Osteocyte (in vitro differentiated cells): Measurements from ENCODE around the gene TBX6. TPM values are rescaled to one million over a fixed set of nuclear protein-coding genes. Genes with fewer than 3 reads are reported as not detected.
"Not testable (repeated sequence)": the region's sequence is repeated elsewhere in the genome, so short reads cannot be mapped to it uniquely, and the experiment has no call there.

Source experiments
- DNase-seq: peaks from one replicate; pipeline ENCODE4 v3.0.0; 2021; ENCODE audit warnings: mixed read lengths; ENCODE audit not compliant: unreplicated experiment; ENCODE audit errors: extremely low spot score
- H3K27ac Mint-ChIP-seq: one replicate; pipeline ENCODE4 v1.8.0; 2021; ENCODE audit warnings: mild to moderate bottlenecking, mixed read lengths; ENCODE audit not compliant: unreplicated experiment
- H3K27me3 Mint-ChIP-seq: one replicate; pipeline ENCODE4 v1.8.0; 2021; ENCODE audit warnings: mixed read lengths; ENCODE audit not compliant: unreplicated experiment
- H3K36me3 Mint-ChIP-seq: one replicate; pipeline ENCODE4 v1.8.0; 2021; ENCODE audit warnings: mixed read lengths; ENCODE audit not compliant: unreplicated experiment
- H3K4me1 Mint-ChIP-seq: one replicate; pipeline ENCODE4 v1.8.0; 2021; ENCODE audit warnings: mixed read lengths; ENCODE audit not compliant: unreplicated experiment
- H3K4me3 Mint-ChIP-seq: one replicate; pipeline ENCODE4 v1.8.0; 2021; ENCODE audit warnings: mild to moderate bottlenecking, moderate library complexity, mixed read lengths; ENCODE audit not compliant: unreplicated experiment
- H3K9me3 Mint-ChIP-seq: one replicate; pipeline ENCODE4 v1.8.0; 2021; ENCODE audit warnings: mixed read lengths; ENCODE audit not compliant: unreplicated experiment
- CTCF ChIP-seq: fragments of 200-600 bp; sonication (generic); IDR thresholded peaks from 2 replicates; pipeline ENCODE4 v1.5.0; 2021; ENCODE audit warnings: antibody characterized with exemption, mild to moderate bottlenecking, moderate library complexity
- total RNA-seq: library from RNA; stranded (reverse); gene quantifications from 2 replicates; pipeline ENCODE4 v1.2.1, GENCODE V29; 2021

Gene TBX6
- total RNA-seq, 1 donor from 2014 or later: 0.75 TPM

GRCh38 chr16:30116291-30117207 is 24.8 kb upstream of the TBX6 start:
- Mint-ChIP-seq H3K4me1 (peaks cover 11% of the 10 kb centered on the region), H3K27ac (no peak overlapping the region), H3K4me3 (no peak overlapping the region), H3K36me3 (peaks cover 11% of the 10 kb centered on the region), H3K27me3 (no peaks in the 10 kb centered on the region), H3K9me3 (no peaks in the 10 kb centered on the region)
- DNase-seq: no peak
- TF ChIP-seq CTCF: no peak

- DNase-seq: no peak
- no peak for TF ChIP-seq CTCF
- Mint-ChIP-seq H3K9me3 (no peaks in the 10 kb centered on the region), H3K36me3 (peaks cover 16% of the 10 kb centered on the region), H3K27ac (no peak overlapping the region), H3K4me3 (no peak overlapping the region), H3K27me3 (no peaks in the 10 kb centered on the region), H3K4me1 (peaks cover 10% of the 10 kb centered on the region)
These were observed 23.5 kb upstream of the TBX6 start for GRCh38 chr16:30115238-30115637.

GRCh38 chr16:30114833-30115232 is 23.1 kb upstream of the TBX6 start:
- H3K9me3 Mint-ChIP-seq, H3K27me3 Mint-ChIP-seq, H3K4me1 Mint-ChIP-seq, H3K4me3 Mint-ChIP-seq, H3K27ac Mint-ChIP-seq, DNase-seq: not testable (repeated sequence)
- H3K36me3 Mint-ChIP-seq: peaks cover 16% of the 10 kb centered on the region

GRCh38 chr16:30114411-30114810 is 22.7 kb upstream of the TBX6 start:
- DNase-seq: no peak
- Mint-ChIP-seq H3K27me3 (no peaks in the 10 kb centered on the region), H3K36me3 (peaks cover 14% of the 10 kb centered on the region), H3K27ac (no peak overlapping the region), H3K9me3 (no peaks in the 10 kb centered on the region), H3K4me1 (peaks cover 8% of the 10 kb centered on the region), H3K4me3 (no peak overlapping the region)
- TF ChIP-seq CTCF: no peak

- DNase-seq: no peak
- peak overlapping the region; percentile 47 for H3K27ac Mint-ChIP-seq
- no peak for TF ChIP-seq CTCF
- no peaks in the 10 kb centered on the region for H3K27me3 Mint-ChIP-seq
- no peak overlapping the region for H3K4me3 Mint-ChIP-seq
- peaks cover 8% of the 10 kb centered on the region for H3K4me1 Mint-ChIP-seq
- H3K36me3 Mint-ChIP-seq: peaks cover 10% of the 10 kb centered on the region
- H3K9me3 Mint-ChIP-seq: no peaks in the 10 kb centered on the region
These were observed 22.1 kb upstream of the TBX6 start for GRCh38 chr16:30113711-30114333.
